HepG2 (cell line): Measurements from ENCODE around the gene GRK6. TPM values are rescaled to one million over a fixed set of nuclear protein-coding genes. Genes with fewer than 3 reads are reported as not detected.

Experiments used
- FOXK1 ChIP-seq: sonication (generic); formaldehyde crosslinking; IDR thresholded peaks from 2 replicates; pipeline ENCODE4 v1.4.0; 2020; ENCODE audit warnings: low read depth, missing genetic modification reagents, borderline replicate concordance
- FOXP1 ChIP-seq, 2 experiments: fragments of 450-650 bp in 1 of 2; IDR thresholded peaks; 2 replicates each; pipeline ENCODE4 v1.6.1; 2017 to 2018; ENCODE audit warnings: antibody characterized with exemption in 1 of 2
- FUBP1 ChIP-seq: sonication (generic); formaldehyde crosslinking; IDR thresholded peaks from 2 replicates; pipeline ENCODE4 v1.5.1; 2020; ENCODE audit warnings: missing genetic modification reagents, mild to moderate bottlenecking, borderline replicate concordance
- HDAC2 ChIP-seq: sonication (generic); formaldehyde crosslinking; IDR thresholded peaks from 2 replicates; pipeline ENCODE4 v1.4.0; 2020; ENCODE audit warnings: missing genetic modification reagents
- HOXA9 ChIP-seq: sonication (generic); formaldehyde crosslinking; IDR thresholded peaks from 2 replicates; pipeline ENCODE4 v1.8.1; 2022; ENCODE audit warnings: missing genetic modification reagents, mild to moderate bottlenecking, moderate library complexity, borderline replicate concordance
- KMT2A ChIP-seq: sonication (generic); formaldehyde crosslinking; IDR thresholded peaks from 2 replicates; pipeline ENCODE4 v1.4.0; 2020; ENCODE audit warnings: missing genetic modification reagents
- MEF2D ChIP-seq: sonication (generic); formaldehyde crosslinking; IDR thresholded peaks from 2 replicates; pipeline ENCODE4 v1.5.1; 2020; ENCODE audit warnings: mild to moderate bottlenecking, missing genetic modification reagents
- NONO ChIP-seq, 2 experiments: fragments of 450-650 bp in 1 of 2; sonication (generic) in 1 of 2; formaldehyde crosslinking in 1 of 2; IDR thresholded peaks in 1 of 2; conservative IDR thresholded peaks in 1 of 2; 2 replicates each; pipeline versions ENCODE4 v1.6.1 to v1.8.0; 2017 to 2022; ENCODE audit warnings: mild to moderate bottlenecking in 1 of 2, missing genetic modification reagents in 1 of 2, moderate library complexity in 1 of 2
- SALL1 ChIP-seq: sonication (generic); formaldehyde crosslinking; IDR thresholded peaks from 2 replicates; pipeline ENCODE4 v1.8.0; 2022; ENCODE audit warnings: mild to moderate bottlenecking, missing genetic modification reagents
- SKI ChIP-seq: fragments of 450-650 bp; IDR thresholded peaks from one replicate; pipeline ENCODE4 v1.6.1; 2018; ENCODE audit warnings: mild to moderate bottlenecking; ENCODE audit not compliant: partially characterized antibody
- TBX2 ChIP-seq: sonication (generic); formaldehyde crosslinking; IDR thresholded peaks from 2 replicates; pipeline ENCODE4 v1.5.0; 2020; ENCODE audit warnings: missing genetic modification reagents, mild to moderate bottlenecking, borderline replicate concordance
- ZNF276 ChIP-seq: sonication (generic); formaldehyde crosslinking; IDR thresholded peaks from 2 replicates; pipeline ENCODE4 v1.4.0; 2020; ENCODE audit warnings: mild to moderate bottlenecking, low read depth, missing genetic modification reagents
- ZNF281 ChIP-seq: sonication (generic); formaldehyde crosslinking; IDR thresholded peaks from 2 replicates; pipeline ENCODE4 v1.4.0; 2020; ENCODE audit warnings: missing genetic modification reagents, borderline replicate concordance
- ZNF329 ChIP-seq: sonication (generic); formaldehyde crosslinking; IDR thresholded peaks from 2 replicates; pipeline ENCODE4 v1.9.0; 2021; ENCODE audit warnings: low read depth, mild to moderate bottlenecking, missing genetic modification reagents
- ZNF33B ChIP-seq: sonication (generic); formaldehyde crosslinking; IDR thresholded peaks from 2 replicates; pipeline ENCODE4 v1.5.1; 2020; ENCODE audit warnings: mild to moderate bottlenecking, missing genetic modification reagents
- ZNF350 ChIP-seq: sonication (generic); formaldehyde crosslinking; IDR thresholded peaks from 2 replicates; pipeline ENCODE4 v1.4.0; 2020; ENCODE audit warnings: mild to moderate bottlenecking, low read depth, missing genetic modification reagents, borderline replicate concordance
- ZNF687 ChIP-seq: sonication (generic); formaldehyde crosslinking; IDR thresholded peaks from 2 replicates; pipeline ENCODE4 v1.5.1; 2020; ENCODE audit warnings: mild to moderate bottlenecking, missing genetic modification reagents, moderate library complexity
- polyA plus RNA-seq, 8 experiments: library from polyadenylated mRNA; depleted of rRNA in 3 of 8; stranded (reverse) in 7 of 8; unstranded in 1 of 8; fragments of >200 nt; fragmentation: Illumina TruSeq in 4 of 8; extraction: Trizol in 4 of 8; gene quantifications; 2 replicates each; pipeline versions ENCODE4 v1.2.1 to v1.2.3, GENCODE V29; 2011 to 2016; ENCODE audit warnings: low read depth in 4 of 8, missing spikeins in 1 of 8, mixed read lengths in 1 of 8; ENCODE audit not compliant: insufficient read depth in 1 of 8
- total RNA-seq, 5 experiments: library from RNA; depleted of rRNA; stranded (reverse); fragments of >200 nt; fragmentation: Illumina TruSeq; extraction: Trizol; gene quantifications; 2 replicates each; pipeline ENCODE4 v1.2.3, GENCODE V29; 2016; ENCODE audit warnings: low read depth in 1 of 5

GRK6 gene
- total and polyA plus RNA-seq, 2 of the 13 experiments (the other 11 are each of a cell fraction or from before 2014, with no cell fraction given), result 13.2 to 19.9 TPM

GRCh38 chr5:177409043-177409801 is 17.3 kb upstream of the GRK6 start, which contains the start of gene F12 (continued):
- TF ChIP-seq ZNF687 (peak; percentile 85), ZNF281 (CRISPR knock-in tag) (peak; percentile 30; the same call in 1 of the 2 replicates), FOXK1 (no peak), ZNF329 (CRISPR knock-in tag) (no peak), FOXP1 (IDR thresholded peaks at IDR 0.05) (no peak), FOXP1 (CRISPR knock-in tag; IDR thresholded peaks at IDR 0.05) (0 out of 2 replicates have a peak, but pooled peaks have one; percentile 18), ZNF276 (CRISPR knock-in tag) (no peak), NONO (IDR thresholded peaks at IDR 0.05) (no peak), NONO (CRISPR knock-in tag; conservative IDR thresholded peaks at IDR 0.05) (peak; percentile 31; the same call in 1 of the 2 replicates), HDAC2 (CRISPR knock-in tag) (peak; percentile 63; the same call in 1 of the 2 replicates), KMT2A (CRISPR knock-in tag) (0 out of 2 replicates have a peak, but pooled peaks have one; percentile 13), SKI (no peak), HOXA9 (CRISPR knock-in tag) (no peak), ZNF33B (CRISPR knock-in tag) (no peak), TBX2 (CRISPR knock-in tag) (peak; percentile 47; the same call in 1 of the 2 replicates), ZNF350 (0 out of 2 replicates have a peak, but pooled peaks have one; percentile 38), SALL1 (CRISPR knock-in tag) (peak; percentile 87), MEF2D (CRISPR knock-in tag) (no peak), FUBP1 (CRISPR knock-in tag) (no peak)
